ENCODE results near the gene LRPPRC.

The LRPPRC gene

GRCh38 chr2:43896906-43897305, 98.9 kb downstream of the LRPPRC start:
- no peak for DNase-seq (ENCODE audit: low spot score)
- no peak for TF ChIP-seq CTCF (IDR thresholded peaks at IDR 0.05; ENCODE audit: extremely low read depth, missing control alignments)

- no peak for DNase-seq (ENCODE audit: low spot score)
- no peak for TF ChIP-seq CTCF (IDR thresholded peaks at IDR 0.05; ENCODE audit: extremely low read depth, missing control alignments)
Measured at GRCh38 chr2:43894743-43895142, 101.0 kb downstream of the LRPPRC start.

GRCh38 chr2:43890855-43891254, 104.9 kb downstream of the LRPPRC start:
- TF ChIP-seq CTCF (IDR thresholded peaks at IDR 0.05; ENCODE audit: extremely low read depth, missing control alignments): no peak
- no peak for DNase-seq (ENCODE audit: low spot score)

- no peak for TF ChIP-seq CTCF (IDR thresholded peaks at IDR 0.05; ENCODE audit: extremely low read depth, missing control alignments)
- DNase-seq (ENCODE audit: low spot score): no peak
Measured at GRCh38 chr2:43889416-43889815, 106.4 kb downstream of the LRPPRC start.

- no peak for TF ChIP-seq CTCF (IDR thresholded peaks at IDR 0.05; ENCODE audit: extremely low read depth, missing control alignments)
- no peak for DNase-seq (ENCODE audit: low spot score)
Measured at GRCh38 chr2:43887176-43887575, 108.6 kb downstream of the LRPPRC start.

GRCh38 chr2:43885132-43885632, 110.6 kb downstream of the LRPPRC start:
- no peak for TF ChIP-seq CTCF (IDR thresholded peaks at IDR 0.05; ENCODE audit: extremely low read depth, missing control alignments)
- DNase-seq (ENCODE audit: low spot score): no peak

GRCh38 chr2:43884689-43885088, 111.1 kb downstream of the LRPPRC start:
- TF ChIP-seq CTCF (IDR thresholded peaks at IDR 0.05; ENCODE audit: extremely low read depth, missing control alignments): no peak
- DNase-seq (ENCODE audit: low spot score): no peak
